GM12865 (cell line): Measurements from ENCODE around the gene ZEB1.

ENCODE experiments used
- DNase-seq: peaks from one replicate; pipeline ENCODE4 v3.0.0; 2010; ENCODE audit warnings: low read depth
- H3K4me3 ChIP-seq: 2 replicates; pipeline ENCODE4 v1.5.1; 2011; ENCODE audit warnings: mild to moderate bottlenecking, low read depth, low read length, control low read depth
- TF ChIP-seq, protein P1 (sequence below): IDR thresholded peaks from 2 replicates; pipeline ENCODE4 v1.5.1; 2011; ENCODE audit warnings: low read length, control low read depth, low read depth, inconsistent platforms; ENCODE audit not compliant: insufficient read depth; ENCODE audit errors: missing control alignments

Gene ZEB1

GRCh38 chr10:31340343-31340742, 21.3 kb downstream of the ZEB1 start:
- DNase-seq: peak; percentile 33

GRCh38 chr10:31341552-31341951, 22.5 kb downstream of the ZEB1 start:
- H3K4me3 ChIP-seq: no peak overlapping the region
- peak; percentile 13 for DNase-seq
- TF ChIP-seq, protein P1, sequence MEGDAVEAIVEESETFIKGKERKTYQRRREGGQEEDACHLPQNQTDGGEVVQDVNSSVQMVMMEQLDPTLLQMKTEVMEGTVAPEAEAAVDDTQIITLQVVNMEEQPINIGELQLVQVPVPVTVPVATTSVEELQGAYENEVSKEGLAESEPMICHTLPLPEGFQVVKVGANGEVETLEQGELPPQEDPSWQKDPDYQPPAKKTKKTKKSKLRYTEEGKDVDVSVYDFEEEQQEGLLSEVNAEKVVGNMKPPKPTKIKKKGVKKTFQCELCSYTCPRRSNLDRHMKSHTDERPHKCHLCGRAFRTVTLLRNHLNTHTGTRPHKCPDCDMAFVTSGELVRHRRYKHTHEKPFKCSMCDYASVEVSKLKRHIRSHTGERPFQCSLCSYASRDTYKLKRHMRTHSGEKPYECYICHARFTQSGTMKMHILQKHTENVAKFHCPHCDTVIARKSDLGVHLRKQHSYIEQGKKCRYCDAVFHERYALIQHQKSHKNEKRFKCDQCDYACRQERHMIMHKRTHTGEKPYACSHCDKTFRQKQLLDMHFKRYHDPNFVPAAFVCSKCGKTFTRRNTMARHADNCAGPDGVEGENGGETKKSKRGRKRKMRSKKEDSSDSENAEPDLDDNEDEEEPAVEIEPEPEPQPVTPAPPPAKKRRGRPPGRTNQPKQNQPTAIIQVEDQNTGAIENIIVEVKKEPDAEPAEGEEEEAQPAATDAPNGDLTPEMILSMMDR: no peak

More at GRCh38 chr10:31340343-31340742, 21.3 kb downstream of the ZEB1 start:
- H3K4me3 ChIP-seq: no peak overlapping the region
- TF ChIP-seq, protein P1: no peak

- TF ChIP-seq, protein P1: no peak
- no peak overlapping the region for H3K4me3 ChIP-seq
- peak; percentile 41 for DNase-seq
These were observed 24.0 kb downstream of the ZEB1 start for GRCh38 chr10:31343009-31343408.

DNA sequence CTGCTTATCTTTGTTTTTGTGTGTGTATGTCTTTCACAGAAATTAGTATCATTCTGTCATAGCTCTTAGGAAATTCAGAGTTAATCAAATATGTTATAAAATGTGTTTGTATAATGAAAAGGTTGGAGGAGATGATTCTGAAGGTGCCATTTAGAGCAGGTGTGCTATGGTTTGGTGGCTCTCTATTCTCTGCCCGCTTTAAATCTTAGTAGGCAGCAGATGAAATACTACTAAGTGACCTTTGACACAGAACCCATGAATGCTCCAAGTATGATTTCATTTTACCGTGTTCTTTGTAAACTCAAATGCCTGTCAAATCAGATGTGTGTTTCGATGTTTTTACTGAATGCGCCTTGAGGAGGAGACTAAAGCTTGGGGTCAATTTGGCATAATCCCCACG, 24.5 kb downstream of the ZEB1 start:
- DNase-seq: no peak
- TF ChIP-seq, protein P1: no peak
- no peak overlapping the region for H3K4me3 ChIP-seq

DNA sequence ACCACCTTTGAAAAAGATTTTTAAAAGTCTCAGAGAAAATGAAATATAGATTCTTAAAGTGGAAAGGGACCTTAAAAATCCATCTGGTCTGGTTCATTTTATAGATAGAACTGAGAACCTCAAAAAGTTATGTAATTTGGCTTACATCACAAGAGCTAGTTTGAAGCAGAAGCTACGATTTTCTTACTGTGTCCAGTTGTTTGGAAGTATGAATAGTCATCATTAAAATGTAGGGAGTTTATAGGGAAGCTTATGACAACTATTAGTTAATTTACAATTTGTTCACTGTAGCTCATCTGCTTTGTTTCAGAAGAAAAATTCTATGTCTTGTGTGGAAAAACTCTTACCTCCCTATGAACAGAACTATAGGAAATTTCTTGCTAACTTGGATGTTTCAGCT, 26.9 kb downstream of the ZEB1 start:
- no peak for DNase-seq

DNA sequence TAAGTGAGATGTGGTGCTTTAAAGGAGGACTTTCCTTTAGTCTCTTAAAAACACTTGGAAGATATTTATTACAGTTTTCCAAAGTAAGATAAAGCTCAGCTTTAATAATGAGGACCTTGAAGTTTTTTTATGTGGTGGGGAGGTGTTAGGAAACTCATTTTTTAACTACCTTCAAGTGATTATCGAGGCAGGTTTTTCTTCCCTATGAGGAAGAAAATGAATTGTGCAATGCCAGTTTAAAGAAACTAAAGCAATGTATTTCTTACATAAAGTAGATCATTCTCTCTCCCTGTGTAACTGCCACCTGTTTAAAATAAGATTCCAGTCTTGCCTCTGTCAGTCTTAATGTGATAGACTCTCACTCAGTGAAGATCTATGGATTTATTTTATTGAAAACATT, 27.9 kb downstream of the ZEB1 start:
- TF ChIP-seq, protein P1: no peak
- H3K4me3 ChIP-seq: no peak overlapping the region
- no peak for DNase-seq

More for the DNA sequence above, 26.9 kb downstream of the ZEB1 start:
- TF ChIP-seq, protein P1: no peak
- no peak overlapping the region for H3K4me3 ChIP-seq

- no peak for DNase-seq
- TF ChIP-seq, protein P1: no peak
These were observed 28.7 kb downstream of the ZEB1 start for GRCh38 chr10:31347705-31348104.

More at GRCh38 chr10:31347705-31348104, 28.7 kb downstream of the ZEB1 start:
- peak overlapping the region; percentile 28 for H3K4me3 ChIP-seq
